ENCODE measurements around the gene TRAM2. TPM values are rescaled to one million over a fixed set of nuclear protein-coding genes. Genes with fewer than 3 reads are reported as not detected.

The TRAM2 gene
- polyA plus RNA-seq, 1 experiment, result 152 TPM

DNA sequence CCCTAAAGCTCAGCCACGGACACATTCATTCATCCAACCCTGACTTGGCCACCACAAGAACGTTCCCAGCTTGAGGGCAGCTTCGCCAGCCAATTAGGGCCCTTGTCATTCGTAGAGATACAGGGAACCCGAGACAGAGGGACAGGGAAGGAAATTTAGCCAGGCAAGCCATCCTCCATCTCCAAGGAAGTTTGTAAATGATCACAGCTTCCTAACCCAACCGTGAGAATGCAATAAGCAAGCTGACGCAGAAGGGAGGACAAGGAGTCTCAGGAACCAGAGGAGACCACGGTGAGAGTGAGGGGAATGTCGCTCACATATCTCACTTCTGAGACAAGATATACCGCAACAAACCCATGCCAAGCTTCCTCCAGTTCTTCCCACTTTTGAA, 1.4 kb downstream of the TRAM2 start:
- TF ChIP-seq, protein P1, sequence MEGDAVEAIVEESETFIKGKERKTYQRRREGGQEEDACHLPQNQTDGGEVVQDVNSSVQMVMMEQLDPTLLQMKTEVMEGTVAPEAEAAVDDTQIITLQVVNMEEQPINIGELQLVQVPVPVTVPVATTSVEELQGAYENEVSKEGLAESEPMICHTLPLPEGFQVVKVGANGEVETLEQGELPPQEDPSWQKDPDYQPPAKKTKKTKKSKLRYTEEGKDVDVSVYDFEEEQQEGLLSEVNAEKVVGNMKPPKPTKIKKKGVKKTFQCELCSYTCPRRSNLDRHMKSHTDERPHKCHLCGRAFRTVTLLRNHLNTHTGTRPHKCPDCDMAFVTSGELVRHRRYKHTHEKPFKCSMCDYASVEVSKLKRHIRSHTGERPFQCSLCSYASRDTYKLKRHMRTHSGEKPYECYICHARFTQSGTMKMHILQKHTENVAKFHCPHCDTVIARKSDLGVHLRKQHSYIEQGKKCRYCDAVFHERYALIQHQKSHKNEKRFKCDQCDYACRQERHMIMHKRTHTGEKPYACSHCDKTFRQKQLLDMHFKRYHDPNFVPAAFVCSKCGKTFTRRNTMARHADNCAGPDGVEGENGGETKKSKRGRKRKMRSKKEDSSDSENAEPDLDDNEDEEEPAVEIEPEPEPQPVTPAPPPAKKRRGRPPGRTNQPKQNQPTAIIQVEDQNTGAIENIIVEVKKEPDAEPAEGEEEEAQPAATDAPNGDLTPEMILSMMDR (IDR thresholded peaks at IDR 0.05; ENCODE audit: low read depth, low read length), result no peak
- CTCF ChIA-PET, result interaction anchor here (0.6 to 4.0 kb wide), 20 partner anchors 8 to 187 kb away, joined by 3 to 31 read pairs (median 5); no protein-coding TSS in a partner anchor
- Histone ChIP-seq H3K27me3 (ENCODE audit: control insufficient read depth, insufficient read depth, low read length) (no peaks in the 10 kb centered on the region), H3K9me3 (ENCODE audit: control insufficient read depth, insufficient read depth, low read length) (no peaks in the 10 kb centered on the region; the same call in 1 of the 2 replicates), H3K27ac (ENCODE audit: low read depth, low read length) (peak overlapping the region; percentile 25), H3K4me3 (ENCODE audit: low read depth, low read length) (peak overlapping the region; percentile 94)
- POLR2A ChIA-PET, result interaction anchor here (1.1 to 2.5 kb wide), 6 partner anchors 15 to 160 kb away, joined by 3 to 27 read pairs (median 5); no protein-coding TSS in a partner anchor
- no peak for DNase-seq (ENCODE audit: low read depth, low spot score)

DNA sequence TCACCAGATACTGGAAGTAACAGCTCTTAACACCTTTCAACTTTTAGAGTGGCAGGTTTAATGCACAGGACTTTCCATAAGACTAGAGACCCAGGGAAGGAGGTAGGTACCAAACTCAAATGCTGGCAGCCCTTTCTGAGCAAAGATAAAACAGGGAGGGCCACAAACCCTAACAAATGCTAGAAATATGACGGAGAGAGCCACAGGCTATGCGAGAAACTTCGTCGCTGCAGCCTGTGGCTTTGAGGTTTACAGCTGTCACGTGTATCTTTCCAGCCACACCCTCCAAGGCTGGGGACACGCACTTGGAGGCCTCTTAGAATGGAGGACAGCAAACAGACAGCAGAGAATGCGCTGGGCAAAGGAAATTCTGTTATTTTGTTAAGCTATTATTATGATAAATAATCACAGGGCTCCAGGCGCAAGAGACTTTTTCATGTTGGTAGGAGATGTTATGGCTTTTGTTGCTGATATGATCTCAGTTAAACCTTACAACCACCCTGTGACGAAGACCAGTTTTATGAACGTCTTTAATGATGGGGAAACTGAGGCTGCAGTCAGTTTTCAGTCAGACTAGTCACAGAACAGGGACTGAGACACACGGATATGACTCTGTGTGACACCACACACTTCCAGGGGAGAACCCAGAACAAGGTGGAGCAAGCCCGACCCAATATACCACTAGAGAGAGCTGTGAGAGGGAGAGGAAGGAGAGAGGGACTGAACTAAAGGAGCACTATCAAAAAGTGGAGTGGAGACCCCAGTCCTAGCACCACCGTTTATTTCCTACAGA, 2.0 kb downstream of the TRAM2 start:
- ChIA-PET CTCF (interaction anchor here (0.6 to 4.0 kb wide), 15 partner anchors 8 to 167 kb away, joined by 3 to 31 read pairs (median 7); no protein-coding TSS in a partner anchor), POLR2A (interaction anchor here (1.4 to 2.0 kb wide), 2 partner anchors 23 to 59 kb away, joined by 3 to 5 read pairs; no protein-coding TSS in a partner anchor)
- peak overlapping the region; percentile 35 for H3K27ac ChIP-seq (ENCODE audit: low read depth, low read length)
- peak overlapping the region; percentile 94 for H3K4me3 ChIP-seq (ENCODE audit: low read depth, low read length)
- DNase-seq (ENCODE audit: low read depth, low spot score), result no peak
- TF ChIP-seq, protein P1 (IDR thresholded peaks at IDR 0.05; ENCODE audit: low read depth, low read length), result no peak
- no peaks in the 10 kb centered on the region; the same call in 1 of the 2 replicates for H3K9me3 ChIP-seq (ENCODE audit: control insufficient read depth, insufficient read depth, low read length)
- no peaks in the 10 kb centered on the region for H3K27me3 ChIP-seq (ENCODE audit: control insufficient read depth, insufficient read depth, low read length)

DNA sequence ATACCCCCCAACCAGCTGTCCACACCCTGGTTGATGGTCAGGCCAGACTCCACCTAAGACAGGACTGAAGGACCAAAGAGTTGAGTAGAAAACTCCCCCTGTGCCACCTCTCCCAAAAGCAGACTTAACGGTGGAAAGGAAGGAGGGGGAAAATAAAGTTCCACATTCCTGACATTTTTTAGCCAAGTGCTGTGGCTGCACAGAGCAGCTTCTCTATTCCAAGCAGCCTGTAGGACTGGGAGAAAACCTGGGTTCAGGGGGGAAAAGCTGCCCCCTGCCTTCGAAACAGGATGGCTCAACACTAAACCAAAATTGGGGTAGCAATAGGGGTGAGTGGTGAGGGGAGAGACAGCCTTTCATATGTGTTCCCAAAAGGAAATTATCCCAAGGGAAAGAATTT, 3.6 kb downstream of the TRAM2 start:
- ChIA-PET POLR2A (interaction anchor here (1.1 kb wide), 1 partner anchor 18 kb away, joined by 4 read pairs; no protein-coding TSS in a partner anchor), CTCF (interaction anchor here (0.8 to 2.1 kb wide), 4 partner anchors 14 to 166 kb away, joined by 3 to 10 read pairs (median 3); no protein-coding TSS in a partner anchor)
- H3K27ac ChIP-seq (ENCODE audit: low read depth, low read length), result peak overlapping the region; percentile 53
- no peak for DNase-seq (ENCODE audit: low read depth, low spot score)
- peak overlapping the region; percentile 94 for H3K4me3 ChIP-seq (ENCODE audit: low read depth, low read length)
- no peaks in the 10 kb centered on the region for H3K27me3 ChIP-seq (ENCODE audit: control insufficient read depth, insufficient read depth, low read length)
- H3K9me3 ChIP-seq (ENCODE audit: control insufficient read depth, insufficient read depth, low read length), result no peaks in the 10 kb centered on the region; the same call in 1 of the 2 replicates
- TF ChIP-seq, protein P1 (IDR thresholded peaks at IDR 0.05; ENCODE audit: low read depth, low read length), result no peak

DNA sequence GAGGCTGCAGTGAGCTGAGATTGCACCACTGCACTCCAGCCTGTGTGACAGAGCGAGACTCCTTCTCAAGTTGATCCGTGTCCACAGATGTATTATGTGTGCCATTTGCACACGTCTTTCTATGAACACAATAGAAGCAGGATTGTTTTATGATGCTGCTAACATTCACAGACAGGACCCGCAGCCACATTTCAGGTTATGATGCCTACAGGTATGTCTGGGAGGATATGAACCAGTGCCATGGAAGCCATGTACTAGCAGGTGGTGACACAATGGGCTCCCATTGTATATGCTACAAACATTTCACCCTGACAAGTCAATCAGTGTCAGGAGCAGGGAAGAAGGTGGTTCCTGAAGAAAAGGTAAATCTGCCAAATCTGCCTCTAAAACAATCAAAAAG, 4.3 kb downstream of the TRAM2 start:
- TF ChIP-seq, protein P1 (IDR thresholded peaks at IDR 0.05; ENCODE audit: low read depth, low read length), result no peak
- Histone ChIP-seq H3K27me3 (ENCODE audit: control insufficient read depth, insufficient read depth, low read length) (no peaks in the 10 kb centered on the region), H3K4me3 (ENCODE audit: low read depth, low read length) (peak overlapping the region; percentile 25; the same call in 1 of the 2 replicates), H3K27ac (ENCODE audit: low read depth, low read length) (no peak overlapping the region), H3K9me3 (ENCODE audit: control insufficient read depth, insufficient read depth, low read length) (no peaks in the 10 kb centered on the region; the same call in 1 of the 2 replicates)
- CTCF ChIA-PET, result interaction anchor here (0.8 to 2.1 kb wide), 3 partner anchors 13 to 165 kb away, joined by 3 to 10 read pairs (median 3); no protein-coding TSS in a partner anchor
- DNase-seq (ENCODE audit: low read depth, low spot score), result no peak
- POLR2A ChIA-PET, result interaction anchor here (1.1 kb wide), 1 partner anchor 17 kb away, joined by 4 read pairs; no protein-coding TSS in a partner anchor

All from AG04450 (cell line).